Loucy (cell line): ENCODE measurements around the gene TNNI2.

Source experiments
- H2AFZ ChIP-seq: fragments of 200-600 bp; sonication (generic); 2 replicates; pipeline ENCODE4 v1.6.0; 2016; ENCODE audit warnings: antibody characterized with exemption, mild to moderate bottlenecking, low read length, moderate library complexity
- H3F3A ChIP-seq: fragments of 200-600 bp; 2 replicates; pipeline ENCODE4 v1.6.0; 2016; ENCODE audit warnings: antibody characterized with exemption, low read depth, mild to moderate bottlenecking
- H3K27me3 ChIP-seq: fragments of 200-600 bp; sonication (generic); 2 replicates; pipeline ENCODE4 v1.6.1; 2014; ENCODE audit warnings: low read length, mild to moderate bottlenecking; ENCODE audit not compliant: insufficient read depth, poor library complexity, severe bottlenecking
- H3K36me3 ChIP-seq: fragments of 200-600 bp; sonication (generic); 2 replicates; pipeline ENCODE4 v1.6.1; 2016; ENCODE audit warnings: low read length; ENCODE audit not compliant: insufficient read depth
- H3K4me1 ChIP-seq: fragments of 200-600 bp; sonication (generic); 2 replicates; pipeline ENCODE4 v1.5.1; 2014; ENCODE audit warnings: low read length, mild to moderate bottlenecking; ENCODE audit not compliant: insufficient read depth, poor library complexity, severe bottlenecking
- H3K4me2 ChIP-seq: fragments of 200-600 bp; sonication (generic); 2 replicates; pipeline ENCODE4 v1.6.0; 2014; ENCODE audit warnings: antibody characterized with exemption, low read length, low read depth, mild to moderate bottlenecking; ENCODE audit not compliant: poor library complexity, severe bottlenecking
- H3K4me3 ChIP-seq: fragments of 200-600 bp; sonication (generic); 2 replicates; pipeline ENCODE4 v1.5.1; 2014; ENCODE audit warnings: low read length, mild to moderate bottlenecking, mixed read lengths; ENCODE audit not compliant: poor library complexity, severe bottlenecking
- H3K79me2 ChIP-seq: fragments of 200-600 bp; sonication (generic); 2 replicates; pipeline ENCODE4 v1.6.1; 2014; ENCODE audit warnings: low read length; ENCODE audit not compliant: insufficient read depth
- H3K9ac ChIP-seq: fragments of 200-600 bp; sonication (generic); 2 replicates; pipeline ENCODE4 v1.6.0; 2014; ENCODE audit warnings: mild to moderate bottlenecking, low read depth, low read length, moderate library complexity; ENCODE audit not compliant: poor library complexity, severe bottlenecking
- H3K9me2 ChIP-seq: fragments of 200-600 bp; sonication (generic); replicated peaks from 2 replicates; pipeline ENCODE4 v1.6.1; 2016; ENCODE audit warnings: low read depth, low read length, mixed read lengths
- H3K9me3 ChIP-seq: fragments of 200-600 bp; sonication (generic); 2 replicates; pipeline ENCODE4 v1.6.1; 2014; ENCODE audit warnings: mild to moderate bottlenecking, antibody characterized with exemption, low read length, low read depth; ENCODE audit not compliant: insufficient read depth
- H4K20me1 ChIP-seq: fragments of 200-600 bp; sonication (generic); 2 replicates; pipeline ENCODE4 v1.6.0; 2014; ENCODE audit warnings: antibody characterized with exemption, low read length, mild to moderate bottlenecking; ENCODE audit not compliant: insufficient read depth, poor library complexity, severe bottlenecking
- EZH2phosphoT487 ChIP-seq: fragments of 200-600 bp; IDR thresholded peaks from 2 replicates; pipeline ENCODE4 v1.6.1; 2018; ENCODE audit warnings: antibody characterized with exemption, mild to moderate bottlenecking, moderate library complexity, borderline replicate concordance
- TF ChIP-seq, protein P1 (sequence below): fragments of 200-600 bp; sonication (generic); conservative IDR thresholded peaks from 2 replicates; pipeline ENCODE4 v1.5.1; 2014; ENCODE audit warnings: mild to moderate bottlenecking, antibody characterized with exemption, low read length

The TNNI2 gene

DNA sequence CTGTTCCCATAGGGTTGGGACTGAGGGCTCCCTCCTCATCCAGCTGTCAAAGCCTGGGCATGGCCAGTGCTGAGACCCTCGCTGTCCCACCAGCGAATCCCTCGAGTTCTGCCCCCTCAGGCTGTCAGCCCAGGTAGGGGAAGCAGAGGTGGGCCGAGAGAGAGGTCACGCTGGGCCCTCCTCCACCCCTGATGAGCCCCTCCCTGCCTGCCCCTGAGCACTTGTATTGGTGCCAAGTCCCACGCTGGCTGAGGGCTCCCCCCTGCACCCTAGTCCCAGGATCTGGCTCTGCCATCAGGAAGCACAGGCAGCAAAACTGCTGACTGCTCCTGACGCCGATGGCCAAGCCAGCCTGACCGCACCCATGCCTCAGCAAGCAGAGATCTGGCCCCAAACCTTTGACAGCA lies 49.6 kb downstream of the TNNI2 start:
- H3K36me3 ChIP-seq, result peaks cover 29% of the 10 kb centered on the region
- H3K9ac ChIP-seq, result peak overlapping the region; percentile 100
- no peak for TF ChIP-seq EZH2phosphoT487
- TF ChIP-seq, protein P1, sequence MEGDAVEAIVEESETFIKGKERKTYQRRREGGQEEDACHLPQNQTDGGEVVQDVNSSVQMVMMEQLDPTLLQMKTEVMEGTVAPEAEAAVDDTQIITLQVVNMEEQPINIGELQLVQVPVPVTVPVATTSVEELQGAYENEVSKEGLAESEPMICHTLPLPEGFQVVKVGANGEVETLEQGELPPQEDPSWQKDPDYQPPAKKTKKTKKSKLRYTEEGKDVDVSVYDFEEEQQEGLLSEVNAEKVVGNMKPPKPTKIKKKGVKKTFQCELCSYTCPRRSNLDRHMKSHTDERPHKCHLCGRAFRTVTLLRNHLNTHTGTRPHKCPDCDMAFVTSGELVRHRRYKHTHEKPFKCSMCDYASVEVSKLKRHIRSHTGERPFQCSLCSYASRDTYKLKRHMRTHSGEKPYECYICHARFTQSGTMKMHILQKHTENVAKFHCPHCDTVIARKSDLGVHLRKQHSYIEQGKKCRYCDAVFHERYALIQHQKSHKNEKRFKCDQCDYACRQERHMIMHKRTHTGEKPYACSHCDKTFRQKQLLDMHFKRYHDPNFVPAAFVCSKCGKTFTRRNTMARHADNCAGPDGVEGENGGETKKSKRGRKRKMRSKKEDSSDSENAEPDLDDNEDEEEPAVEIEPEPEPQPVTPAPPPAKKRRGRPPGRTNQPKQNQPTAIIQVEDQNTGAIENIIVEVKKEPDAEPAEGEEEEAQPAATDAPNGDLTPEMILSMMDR, result no peak
- H3F3A ChIP-seq, result no peaks in the 10 kb centered on the region
- H4K20me1 ChIP-seq, result peaks cover 8% of the 10 kb centered on the region
- H3K9me2 ChIP-seq, result no peaks in the 10 kb centered on the region
- H3K79me2 ChIP-seq, result peaks cover 53% of the 10 kb centered on the region
- no peak overlapping the region for H2AFZ ChIP-seq
- peak overlapping the region; percentile 97 for H3K4me3 ChIP-seq
- peaks cover 7% of the 10 kb centered on the region for H3K27me3 ChIP-seq
- peak overlapping the region; percentile 96 for H3K4me2 ChIP-seq
- H3K9me3 ChIP-seq, result no peaks in the 10 kb centered on the region
- peaks cover 17% of the 10 kb centered on the region for H3K4me1 ChIP-seq

DNA sequence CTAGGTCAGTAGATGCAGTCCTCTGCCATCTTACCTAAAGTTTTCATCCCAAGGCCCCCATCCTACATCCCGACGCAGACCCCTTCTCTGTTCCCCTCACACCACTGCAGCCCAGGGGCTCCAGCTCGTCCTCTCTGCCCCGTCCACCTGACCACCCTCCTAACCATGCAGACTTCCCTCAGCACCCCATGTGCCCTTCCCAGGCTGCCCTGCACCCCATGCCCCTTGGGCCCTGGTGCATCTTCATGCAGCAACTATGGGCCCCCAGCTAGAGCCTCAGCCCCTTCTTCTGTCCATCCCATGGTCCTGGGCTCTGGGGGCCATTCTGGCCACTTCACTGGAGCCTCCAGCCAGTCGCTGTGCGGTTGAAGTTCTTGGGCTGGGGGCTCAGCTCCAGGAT lies 50.0 kb downstream of the TNNI2 start:
- Histone ChIP-seq H3K27me3 (peaks cover 7% of the 10 kb centered on the region), H3K4me2 (peak overlapping the region; percentile 96), H3K9ac (peak overlapping the region; percentile 100), H3K4me1 (peaks cover 17% of the 10 kb centered on the region), H3F3A (no peaks in the 10 kb centered on the region), H2AFZ (no peak overlapping the region), H3K9me3 (no peaks in the 10 kb centered on the region), H3K79me2 (peaks cover 54% of the 10 kb centered on the region), H4K20me1 (peaks cover 8% of the 10 kb centered on the region), H3K9me2 (no peaks in the 10 kb centered on the region), H3K36me3 (peaks cover 25% of the 10 kb centered on the region), H3K4me3 (peak overlapping the region; percentile 97)
- no peak for TF ChIP-seq EZH2phosphoT487
- TF ChIP-seq, protein P1, result no peak

DNA sequence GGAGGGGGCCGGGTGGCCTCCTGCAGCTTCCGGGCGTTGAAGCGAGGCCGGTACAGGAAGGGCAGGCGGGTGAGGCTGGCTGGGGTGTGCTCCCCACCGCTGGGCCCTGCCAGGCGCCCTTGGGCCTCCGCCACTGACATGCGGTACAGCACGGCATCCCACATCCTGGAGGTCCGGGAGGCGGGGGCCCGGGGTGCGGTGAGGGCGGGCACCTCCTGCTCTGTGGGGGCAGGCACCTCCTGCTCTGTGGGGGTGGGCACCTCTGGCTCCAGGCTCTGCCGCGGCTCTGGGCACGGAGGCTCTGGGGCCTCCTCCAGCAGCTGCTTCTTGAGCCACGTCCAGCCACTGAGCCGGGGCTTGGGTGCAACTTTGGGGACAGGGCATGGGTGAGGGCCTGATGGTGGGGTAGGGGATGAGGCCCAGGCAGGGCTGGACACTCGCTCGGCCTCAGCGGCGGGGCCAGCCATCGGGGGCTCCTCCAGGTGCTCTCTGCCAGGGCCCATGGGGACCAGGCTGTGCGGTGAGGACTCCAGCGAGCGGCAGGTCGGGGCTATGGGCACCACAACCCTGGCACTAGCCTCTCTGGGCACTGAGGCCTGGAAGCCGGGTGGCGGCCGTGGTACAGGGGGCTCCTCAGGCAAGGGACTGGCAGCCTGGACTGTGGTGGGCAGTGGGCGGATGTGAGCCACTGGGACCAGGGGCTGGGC lies 50.6 kb downstream of the TNNI2 start:
- peak overlapping the region; percentile 96 for H3K4me2 ChIP-seq
- peaks cover 17% of the 10 kb centered on the region for H3K4me1 ChIP-seq
- H4K20me1 ChIP-seq, result peaks cover 8% of the 10 kb centered on the region
- no peaks in the 10 kb centered on the region for H3K9me2 ChIP-seq
- no peaks in the 10 kb centered on the region for H3K9me3 ChIP-seq
- peaks cover 54% of the 10 kb centered on the region for H3K79me2 ChIP-seq
- H3K4me3 ChIP-seq, result peak overlapping the region; percentile 97
- H3K9ac ChIP-seq, result peak overlapping the region; percentile 100
- TF ChIP-seq EZH2phosphoT487, result no peak
- TF ChIP-seq, protein P1, result no peak
- peaks cover 24% of the 10 kb centered on the region for H3K36me3 ChIP-seq
- H2AFZ ChIP-seq, result no peak overlapping the region
- H3F3A ChIP-seq, result no peaks in the 10 kb centered on the region
- peaks cover 7% of the 10 kb centered on the region for H3K27me3 ChIP-seq
